HG02840 (cell line): ENCODE data around the gene NHEJ1.

Experiments used
- ATAC-seq: cut with Tn5 transposase; IDR thresholded peaks from one replicate; pipeline ENCODE4 v1.9.1; 2021; ENCODE audit warnings: mild to moderate bottlenecking, moderate library complexity, moderate number of reproducible peaks; ENCODE audit not compliant: unreplicated experiment, low FRiP score

The NHEJ1 gene

GRCh38 chr2:219183151-219183772 lies 22.6 kb upstream of the NHEJ1 start:
- ATAC-seq = no peak

- no peak for ATAC-seq
Observed at GRCh38 chr2:219182331-219183150, 21.9 kb upstream of the NHEJ1 start.

DNA sequence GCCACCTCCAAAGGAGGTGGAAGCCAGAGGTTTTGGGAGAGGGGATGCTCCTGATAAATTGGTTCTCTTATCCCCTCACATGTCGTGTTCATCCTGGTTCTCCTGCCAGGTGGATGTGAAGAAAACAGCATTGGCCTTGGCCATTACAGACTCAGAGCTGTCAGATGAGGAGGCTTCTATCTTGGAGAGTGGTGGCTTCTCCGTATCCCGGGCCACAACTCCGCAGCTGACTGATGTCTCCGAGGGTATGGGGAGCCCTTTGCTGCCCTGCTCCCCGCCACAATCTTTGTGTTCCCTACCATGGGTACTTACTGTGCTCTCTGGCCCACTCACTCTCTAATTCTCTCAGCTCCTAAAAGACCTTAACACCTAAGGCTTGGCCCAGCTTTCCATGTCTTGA lies 20.9 kb upstream of the NHEJ1 start:
- ATAC-seq = no peak

- ATAC-seq = no peak
Observed at GRCh38 chr2:219180961-219181360, 20.3 kb upstream of the NHEJ1 start.

GRCh38 chr2:219179601-219180465 lies 19.2 kb upstream of the NHEJ1 start:
- no peak for ATAC-seq

- ATAC-seq = peak; percentile 13
Observed at GRCh38 chr2:219178377-219179175, 18.0 kb upstream of the NHEJ1 start.

DNA sequence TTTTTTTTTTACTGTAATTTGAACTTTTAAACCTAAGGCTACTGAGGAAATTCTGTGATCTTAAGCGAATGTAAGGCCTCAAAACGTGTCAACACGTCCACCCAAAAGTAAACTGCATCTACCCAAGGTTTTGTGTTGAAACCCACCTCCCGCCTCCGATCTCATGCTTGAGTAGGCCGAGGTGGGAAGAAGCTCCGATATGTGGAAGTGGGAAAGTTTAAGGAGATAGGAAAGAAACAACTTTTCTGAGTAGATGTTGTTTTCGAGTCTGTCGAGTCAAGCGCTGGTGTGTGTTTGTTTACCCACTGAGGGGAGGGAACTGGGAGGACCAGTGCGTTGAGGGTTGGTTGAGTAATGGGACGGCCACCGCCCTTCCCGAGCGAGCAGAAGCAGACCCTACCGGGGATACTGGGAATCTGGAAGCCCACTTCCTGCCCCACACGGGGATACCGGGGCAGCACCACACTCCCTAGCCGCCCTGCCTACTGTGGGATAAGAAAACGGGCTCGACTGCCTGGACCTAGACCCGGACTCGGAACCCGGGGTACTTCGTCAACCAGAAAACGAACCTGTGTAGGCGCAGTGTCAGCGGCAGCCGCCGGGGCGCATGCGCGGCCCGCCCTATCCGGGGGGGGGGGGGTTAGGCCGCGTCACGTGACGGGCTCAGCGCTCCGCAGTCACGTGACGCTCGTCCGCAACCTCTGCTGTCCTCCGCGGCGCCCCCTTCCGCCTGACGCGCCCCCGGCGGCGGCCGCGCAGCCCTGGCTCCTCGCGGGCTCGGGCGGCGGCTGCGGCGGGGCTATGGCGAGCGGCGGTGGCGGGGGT lies 17.1 kb upstream of the NHEJ1 start, which contains the start of gene RETREG2:
RETREG2 (plus strand) TSS at position 724 of the 825 bp plus-strand sequence; CDS start at position 802, 78 bp downstream.
- peak; percentile 47 for ATAC-seq

GRCh38 chr2:219176818-219177551 lies 16.4 kb upstream of the NHEJ1 start, which contains the start of gene CNPPD1:
CNPPD1 (minus strand) TSS chr2:219176925; CDS start chr2:219176828, 97 bp downstream.
- ATAC-seq = peak; percentile 53

GRCh38 chr2:219175928-219176817 lies 15.6 kb upstream of the NHEJ1 start:
- peak; percentile 12 for ATAC-seq

DNA sequence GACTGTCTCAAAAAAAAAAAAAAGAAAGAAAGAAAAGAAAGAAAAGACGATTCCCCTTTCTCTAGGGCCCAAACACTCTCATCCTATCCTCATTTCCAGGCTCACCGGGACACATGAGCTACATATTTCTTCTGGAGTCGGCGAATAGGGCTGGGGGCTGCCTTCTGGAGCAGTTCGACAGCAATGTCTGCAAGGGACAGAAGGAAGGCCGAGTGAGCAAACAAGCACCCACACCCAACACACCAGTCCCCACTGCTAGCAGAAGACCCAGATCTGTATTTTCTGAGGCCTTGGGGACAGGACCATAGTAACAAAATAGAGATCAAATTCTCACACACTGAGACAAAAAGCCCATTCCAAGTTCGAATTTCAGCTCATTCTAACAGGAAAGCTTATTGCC lies 14.9 kb upstream of the NHEJ1 start:
- no peak for ATAC-seq

DNA sequence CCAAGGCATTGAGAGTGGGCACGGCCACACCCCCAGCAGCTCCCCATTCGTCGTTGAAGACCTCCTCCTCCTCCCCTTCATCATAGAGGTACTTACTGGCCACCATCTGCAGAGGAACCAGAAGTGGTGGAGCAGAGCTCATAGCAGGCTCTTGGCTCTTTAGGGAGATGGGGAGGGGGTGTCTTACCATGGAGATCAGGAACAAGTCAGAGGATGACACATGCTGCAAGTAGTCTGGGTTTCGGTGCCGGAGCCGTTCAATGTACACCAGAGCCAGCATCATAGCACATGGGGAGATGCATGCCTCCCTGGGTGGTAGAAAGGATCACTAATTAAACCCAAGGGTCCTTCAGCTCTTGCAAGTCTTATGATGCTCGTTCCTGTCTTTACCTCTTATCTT lies 14.2 kb upstream of the NHEJ1 start:
- ATAC-seq = no peak

GRCh38 chr2:219174146-219174545 lies 13.5 kb upstream of the NHEJ1 start:
- no peak for ATAC-seq

- no peak for ATAC-seq
Observed at GRCh38 chr2:219173176-219173575, 12.6 kb upstream of the NHEJ1 start.

DNA sequence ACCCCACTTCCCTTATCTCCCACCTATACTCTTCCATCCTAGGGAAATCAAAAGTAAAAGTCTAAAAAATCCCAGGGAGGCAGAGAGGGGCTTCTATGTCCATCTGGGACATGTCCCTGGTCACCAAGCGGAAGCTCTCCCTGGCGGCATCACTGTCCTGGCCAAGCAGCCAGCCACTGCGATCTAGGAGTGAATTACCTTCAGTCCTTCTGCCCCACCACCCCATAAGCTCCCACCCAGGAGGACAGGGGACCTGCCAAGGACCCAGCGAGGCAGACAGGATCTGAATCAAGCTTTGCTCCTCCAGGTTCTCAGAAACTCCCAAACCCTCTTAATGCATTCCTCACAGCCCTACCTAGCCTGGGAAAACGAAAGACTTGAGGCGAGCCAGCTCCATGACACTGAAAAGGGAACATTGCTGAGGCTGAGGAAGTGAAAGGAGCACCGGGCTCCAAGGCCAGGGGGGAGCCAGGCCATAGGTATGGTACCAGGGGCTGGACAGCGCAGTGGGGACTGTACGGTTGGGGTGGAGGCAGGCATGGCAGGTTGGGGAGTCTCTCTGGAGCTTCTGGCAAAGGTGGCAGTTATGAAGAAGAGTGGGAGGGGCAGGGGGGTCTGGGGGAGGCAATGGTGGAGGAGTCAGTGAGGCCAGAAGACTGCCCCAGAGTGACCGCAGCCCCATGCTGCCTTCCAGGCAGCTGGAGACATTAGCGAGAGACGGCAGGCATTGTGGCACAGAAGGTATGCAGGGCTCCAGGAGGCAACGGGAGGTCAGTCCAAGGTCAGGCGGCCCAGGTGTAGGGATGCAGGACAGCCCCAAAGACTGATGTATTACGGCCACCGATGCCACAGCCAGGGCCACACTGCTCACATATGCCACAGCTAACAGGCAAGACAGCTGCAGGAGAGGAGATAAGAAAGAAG lies 11.9 kb upstream of the NHEJ1 start:
- no peak for ATAC-seq

DNA sequence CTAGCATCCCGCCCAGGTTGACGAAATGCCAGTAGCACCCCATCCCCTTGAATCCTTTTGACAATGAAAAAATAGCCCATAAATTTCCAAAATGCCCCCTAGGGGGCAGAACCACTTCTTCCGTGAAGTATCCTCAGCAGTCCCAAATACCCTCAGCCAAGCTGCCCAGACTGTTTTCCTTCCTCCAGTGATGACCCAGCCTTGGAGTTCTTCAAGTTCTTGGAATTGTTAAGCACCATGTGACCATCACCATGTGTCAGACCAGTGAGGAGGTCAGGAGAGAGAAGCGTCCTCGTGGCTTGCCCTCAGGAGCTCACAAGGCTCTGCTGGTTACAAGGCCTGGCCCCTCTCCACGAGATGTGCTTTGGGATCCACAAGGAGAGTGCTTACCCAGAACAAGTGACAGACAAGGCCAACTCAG lies 10.6 kb upstream of the NHEJ1 start:
- ATAC-seq = no peak

DNA sequence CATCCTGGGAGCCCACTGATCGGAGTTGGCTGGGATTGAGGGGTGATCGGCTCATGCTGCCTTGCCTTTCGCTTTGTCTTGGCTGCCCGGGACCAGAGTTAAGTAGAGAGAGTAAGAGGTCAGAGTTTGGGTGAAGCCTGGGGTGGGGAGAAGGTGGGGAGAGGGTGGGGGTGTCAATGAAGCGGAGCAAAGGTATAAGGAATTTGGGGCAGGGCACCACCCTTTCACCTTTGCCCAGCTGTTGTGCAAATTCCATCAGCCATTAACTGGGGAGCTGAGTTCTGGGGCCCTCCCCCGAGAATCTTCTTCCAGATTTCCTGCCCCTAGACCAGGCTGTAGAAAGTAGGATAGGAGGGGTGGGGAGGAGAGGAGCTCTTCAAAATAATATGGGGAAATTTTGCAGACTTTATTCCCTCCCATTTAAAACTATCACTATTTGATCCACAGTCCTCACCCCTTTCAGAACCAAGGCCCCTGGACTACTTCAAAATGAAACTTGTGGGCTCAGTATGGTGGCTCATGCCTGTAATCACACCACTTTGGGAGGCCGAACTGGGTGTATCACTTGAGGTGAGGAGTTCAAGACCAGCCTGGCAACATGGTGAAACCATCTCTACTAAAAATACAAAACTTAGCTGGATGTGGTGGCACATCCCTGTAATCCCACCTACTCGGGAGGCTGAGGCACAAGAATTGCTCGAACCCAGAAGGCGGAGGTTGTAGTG lies 9.5 kb upstream of the NHEJ1 start, which contains the start of gene SLC23A3:
SLC23A3 (minus strand) TSS at position 100 of the 725 bp plus-strand sequence; CDS start at position 55, 45 bp downstream.
- no peak for ATAC-seq
